NCI-H146 treated with DMSO at 0.1 percent for 48 hours (cell line): ENCODE data around the gene ANKDD1B.
A peak's percentile ranks its signal among the peaks of the same experiment; 100 is the strongest.

Source experiments
- DNase-seq: peaks from one replicate; lab custom pipeline; 2025; ENCODE audit not compliant: unreplicated experiment; lab: John Stamatoyannopoulos, UW

ANKDD1B gene

DNA sequence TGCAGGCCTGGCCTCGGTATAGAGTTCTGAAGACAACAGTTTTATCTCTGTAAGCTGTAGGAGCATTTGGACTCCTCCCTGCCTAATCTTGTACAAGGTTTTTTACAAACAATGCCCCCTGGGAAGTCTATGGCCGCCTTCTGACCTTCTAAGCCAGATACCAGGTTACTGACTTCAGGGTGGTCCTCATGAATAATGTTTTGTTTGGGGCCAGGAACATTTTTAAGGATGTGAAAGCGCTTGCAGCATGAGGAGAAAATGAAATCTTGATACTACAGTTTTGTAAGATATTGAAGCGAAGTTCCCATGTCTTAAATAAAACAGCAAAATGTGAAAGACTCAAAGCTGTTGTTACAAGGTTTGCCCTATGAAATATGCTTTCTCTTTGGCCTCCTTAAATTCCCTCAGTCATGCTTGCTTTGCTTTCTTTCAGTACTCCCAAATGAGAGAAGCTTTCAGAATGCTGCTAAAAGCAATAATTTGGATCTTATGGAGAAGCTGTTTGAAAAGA is 5.2 kb downstream of the ANKDD1B start:
- no peak for DNase-seq

DNA sequence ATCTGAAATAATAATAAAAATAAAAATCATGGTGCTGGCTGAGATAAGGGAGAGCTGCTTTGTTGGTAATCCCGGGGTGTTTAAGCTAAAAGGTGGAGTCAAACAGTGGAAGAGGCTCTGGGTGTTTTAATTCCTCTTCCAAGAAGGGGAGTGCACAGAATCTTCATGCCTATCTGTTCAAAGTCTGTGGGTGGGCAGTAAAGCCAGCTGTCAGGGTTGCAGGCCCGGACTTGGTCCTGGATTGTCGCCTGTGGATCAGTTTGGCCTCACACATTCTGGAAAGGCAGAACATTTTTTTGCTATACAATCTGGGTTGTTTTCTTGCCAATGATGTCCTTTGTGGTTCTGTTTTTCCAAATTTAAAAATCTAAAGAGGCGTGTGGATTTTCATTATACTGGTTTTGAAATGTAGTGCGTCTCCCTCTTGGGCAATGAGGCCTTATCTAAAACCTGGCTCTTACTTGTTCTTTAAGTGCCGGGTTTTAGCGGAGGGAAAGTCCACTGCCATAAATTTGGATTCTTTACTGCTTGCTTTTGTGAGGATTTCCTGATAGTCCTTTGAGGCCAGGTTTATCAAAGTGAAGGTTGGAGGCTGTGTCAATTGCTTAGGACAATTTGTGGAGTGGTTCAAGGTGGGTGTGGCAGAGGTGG is 5.8 kb downstream of the ANKDD1B start:
- DNase-seq = no peak

DNA sequence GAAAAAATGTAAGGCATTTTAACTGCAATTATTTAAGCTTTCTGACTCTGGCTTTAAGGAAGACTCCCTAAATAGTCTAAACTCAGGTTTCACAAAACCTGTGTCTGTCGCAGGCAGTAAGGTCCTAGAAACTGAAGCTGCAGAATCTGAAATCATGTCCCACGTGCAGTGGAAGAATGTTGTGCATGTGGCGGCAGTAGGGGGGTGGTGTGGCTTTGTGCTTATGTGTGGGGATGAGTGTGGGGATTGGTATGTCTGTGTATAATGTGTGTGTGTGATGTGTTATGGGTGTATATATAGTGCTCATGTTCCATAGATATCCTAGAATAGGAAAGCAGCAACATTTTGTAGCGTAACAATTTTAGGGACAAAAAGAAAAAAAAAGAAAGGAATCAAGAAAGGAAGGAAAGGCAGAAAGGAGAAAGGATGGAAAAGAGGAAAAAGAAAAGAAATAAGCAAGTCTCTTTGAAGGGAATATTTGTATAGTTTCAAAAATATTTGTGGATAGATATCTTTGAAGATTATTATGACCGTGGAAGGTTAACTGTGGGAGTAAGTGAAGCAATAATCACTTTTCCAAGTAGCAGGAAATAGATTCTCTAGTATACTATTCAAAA is 6.6 kb downstream of the ANKDD1B start:
- no peak for DNase-seq

- no peak for DNase-seq
These were observed 9.1 kb downstream of the ANKDD1B start for GRCh38 chr5:75620184-75620959.

GRCh38 chr5:75622564-75622963 is 11.3 kb downstream of the ANKDD1B start:
- no peak for DNase-seq

DNA sequence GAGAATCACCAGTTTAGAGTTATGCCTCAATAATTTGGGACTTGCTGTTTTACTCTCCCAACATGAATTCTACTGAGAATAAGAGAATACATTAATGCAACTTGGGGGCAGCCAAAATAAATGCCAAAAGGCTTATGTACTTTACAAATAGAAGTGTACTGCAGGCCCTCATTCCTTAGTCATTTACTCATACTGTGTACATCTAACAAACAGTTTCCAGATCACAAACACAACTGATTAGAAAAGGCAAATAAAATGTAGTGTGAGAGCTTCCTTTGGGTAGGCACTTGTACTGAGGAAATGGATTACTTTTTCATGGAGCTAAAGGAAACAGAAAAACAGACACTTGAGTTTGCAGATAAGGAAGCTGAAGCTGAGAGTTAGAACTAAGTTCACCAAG is 12.6 kb downstream of the ANKDD1B start:
- DNase-seq = no peak

DNA sequence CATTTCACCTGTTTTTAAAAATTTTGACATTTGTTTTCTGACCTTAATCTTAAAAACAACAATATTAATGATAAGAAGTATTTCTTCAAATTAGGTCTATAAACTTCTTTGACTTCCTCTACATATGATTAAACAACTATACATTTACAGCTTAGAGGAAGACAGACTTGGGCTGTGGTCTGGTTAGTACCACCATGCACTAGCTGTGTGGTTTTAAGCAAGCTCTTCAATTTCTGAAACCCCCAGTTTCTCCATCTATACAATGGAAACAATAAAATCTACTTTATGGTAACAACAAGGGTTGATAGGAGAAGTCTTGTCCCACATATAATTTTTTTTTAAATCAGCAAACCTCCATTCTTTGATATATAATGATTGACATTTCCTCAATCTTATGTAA is 15.7 kb downstream of the ANKDD1B start:
- no peak for DNase-seq

- no peak for DNase-seq
These were observed 16.5 kb downstream of the ANKDD1B start for GRCh38 chr5:75627801-75628200.

DNA sequence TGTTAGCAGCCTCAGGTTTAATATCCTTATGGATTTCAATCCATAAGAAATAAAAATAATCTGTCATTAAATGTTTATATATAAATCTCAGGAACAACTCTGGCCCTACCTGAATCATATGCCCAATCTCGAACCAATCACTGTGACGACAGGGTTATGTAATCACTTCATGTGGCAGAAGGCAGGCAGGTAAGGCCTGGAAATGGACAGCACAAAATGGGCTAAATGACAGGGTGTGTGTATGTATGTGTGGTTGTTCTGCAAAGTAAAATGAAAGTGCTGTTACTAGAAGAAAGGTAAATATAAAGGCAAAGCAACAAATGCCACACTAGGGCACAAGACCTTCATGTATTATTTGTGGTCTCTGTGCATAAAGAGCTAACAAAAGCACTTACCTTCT is 19.6 kb downstream of the ANKDD1B start:
- no peak for DNase-seq

DNA sequence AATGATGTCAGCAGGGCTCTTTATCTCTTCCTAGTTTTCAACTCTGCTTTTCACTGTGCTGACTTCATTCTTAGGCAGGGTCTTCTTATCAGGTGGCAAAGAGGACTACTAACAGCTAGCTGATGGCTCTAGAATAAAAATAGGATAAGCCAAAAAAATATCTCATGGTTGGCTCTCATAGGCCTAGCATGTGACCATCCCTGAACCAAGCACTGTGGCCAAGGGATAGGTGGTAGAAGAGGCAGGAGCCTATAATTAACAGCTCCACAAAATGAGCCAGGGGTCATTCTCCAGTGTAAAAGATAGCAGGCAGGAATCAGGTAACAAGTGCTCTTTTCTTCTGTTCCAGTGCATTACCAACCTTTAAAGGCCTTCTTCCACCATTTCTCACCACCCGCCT is 21.1 kb downstream of the ANKDD1B start:
- no peak for DNase-seq

- no peak for DNase-seq
These were observed 26.7 kb downstream of the ANKDD1B start for GRCh38 chr5:75637949-75638348.

- DNase-seq = no peak
These were observed 28.5 kb downstream of the ANKDD1B start for GRCh38 chr5:75639535-75640311.

DNA sequence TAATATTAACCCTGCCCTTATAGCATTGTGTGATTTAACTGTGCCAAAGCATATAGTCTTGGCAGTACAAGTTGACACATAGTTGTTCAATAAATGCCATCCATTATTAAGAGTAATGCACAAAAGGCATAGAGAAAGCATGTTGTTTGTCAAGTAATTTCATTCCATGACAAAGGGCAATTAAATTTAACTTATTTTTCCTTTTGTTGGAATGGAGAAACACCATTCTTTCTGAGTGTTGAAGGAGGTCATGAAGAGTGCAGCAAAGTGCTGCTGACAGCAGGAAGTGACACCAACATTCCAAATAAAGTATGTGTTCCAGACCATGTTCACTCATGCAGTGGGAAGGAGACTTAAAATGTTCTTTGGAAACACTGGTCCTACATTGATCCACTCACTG is 29.1 kb downstream of the ANKDD1B start:
- DNase-seq = no peak

- DNase-seq = no peak
These were observed 29.6 kb downstream of the ANKDD1B start for GRCh38 chr5:75640826-75641225.

DNA sequence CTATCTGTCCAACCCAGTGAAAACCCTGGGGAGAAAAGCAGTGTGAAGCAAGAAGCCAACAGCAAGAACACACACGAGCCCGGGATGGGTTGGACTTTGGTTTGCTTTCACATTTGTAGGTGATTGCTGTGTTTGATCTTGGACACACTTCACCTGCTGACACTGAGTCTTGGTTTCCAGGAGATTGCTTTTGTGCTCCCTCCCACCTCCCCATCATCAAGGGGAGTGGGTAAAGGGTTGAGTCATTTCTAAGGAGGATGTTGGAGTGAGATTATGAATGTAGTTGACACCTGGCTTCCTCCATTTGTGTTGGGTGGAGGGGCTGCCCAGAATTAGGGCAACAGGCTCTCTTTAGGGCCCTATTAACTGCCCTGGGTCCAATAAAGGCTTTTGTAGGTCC is 37.5 kb downstream of the ANKDD1B start:
- DNase-seq = no peak

- DNase-seq = no peak
These were observed 40.5 kb downstream of the ANKDD1B start for GRCh38 chr5:75651575-75652238.

- DNase-seq = no peak
These were observed 42.3 kb downstream of the ANKDD1B start for GRCh38 chr5:75653521-75653920.

- DNase-seq = no peak
These were observed 43.5 kb downstream of the ANKDD1B start for GRCh38 chr5:75654693-75655295.

- DNase-seq = peak; percentile 32
These were observed 45.2 kb downstream of the ANKDD1B start for GRCh38 chr5:75656311-75657003.
